ENCODE measurements around the gene SASS6. TPM values are rescaled to one million over a fixed set of nuclear protein-coding genes. Genes with fewer than 3 reads are reported as not detected.

The SASS6 gene
- total and polyA plus RNA-seq, 10 of the 15 experiments (the other 5 are each of a cell fraction or from before 2014, with no cell fraction given), result 6.6 to 17.9 (median 10.2) TPM

DNA sequence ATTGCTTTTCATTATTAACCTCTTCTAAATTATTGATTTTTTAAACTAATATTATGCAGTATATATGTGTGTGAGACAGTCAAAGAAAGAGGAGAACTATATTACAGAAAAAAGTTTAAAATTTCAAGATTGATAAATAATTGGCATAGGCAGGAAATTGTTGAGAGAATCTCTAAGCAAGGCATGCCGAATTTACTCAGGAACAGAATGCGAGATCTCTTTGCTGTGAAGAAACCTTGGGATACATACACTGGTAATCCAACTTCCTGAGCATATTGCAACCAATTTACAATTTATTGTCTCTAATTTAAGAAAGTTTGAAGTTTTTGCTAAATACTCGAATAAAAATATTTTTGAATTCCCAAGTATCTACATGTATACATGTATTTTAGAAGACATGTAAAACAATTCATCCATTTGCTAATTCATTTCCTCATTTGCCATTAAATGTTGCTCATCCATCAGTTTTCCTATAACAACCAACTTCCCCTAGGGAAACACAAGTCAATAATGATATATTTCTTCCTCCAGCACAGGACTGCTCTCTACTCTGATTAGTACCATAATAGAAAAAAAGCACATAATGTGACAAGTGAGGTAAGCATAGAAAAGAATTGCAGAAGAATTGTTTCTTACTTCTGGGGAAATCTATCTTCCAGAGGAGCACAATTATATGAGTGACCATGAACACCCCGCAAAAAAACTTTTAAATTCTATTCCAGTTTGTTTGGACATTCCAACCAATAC, 44.7 kb upstream of the SASS6 start:
- Histone ChIP-seq H3K27me3 (replicated peaks in 1 of 2; ENCODE audit: control insufficient read depth in 2 of 2, insufficient read depth in 2 of 2, low read length in 1 of 2) (no peaks in the 10 kb centered on the region), H3K36me3 (ENCODE audit: control insufficient read depth in 2 of 2, insufficient read depth in 2 of 2, low read length in 1 of 2) (no peaks in the 10 kb centered on the region), H2AFZ (ENCODE audit: control insufficient read depth, low read depth, low read length) (no peak overlapping the region), H3K79me2 (ENCODE audit: control insufficient read depth, insufficient read depth, low read length) (no peaks in the 10 kb centered on the region), H3K4me2 (ENCODE audit: control insufficient read depth, insufficient read depth) (no peak overlapping the region), H3K4me3 (no peak overlapping the region), H3K27ac (ENCODE audit: control insufficient read depth, insufficient read depth) (no peak overlapping the region), H3K9ac (ENCODE audit: control insufficient read depth, insufficient read depth, low read length) (no peak overlapping the region), H3K4me1 (ENCODE audit: control insufficient read depth, insufficient read depth, low read length) (no peaks in the 10 kb centered on the region), H3K9me3 (replicated peaks; ENCODE audit: control insufficient read depth, insufficient read depth, low read length) (no peaks in the 10 kb centered on the region), H4K20me1 (ENCODE audit: control insufficient read depth, insufficient read depth) (no peaks in the 10 kb centered on the region)
- 80% methylated on average over 4 of the region's 4 CpGs for WGBS (ENCODE audit: insufficient coverage, insufficient replicate concordance, low lambda C conversion rate, missing lambda C conversion rate)
- ChIA-PET POLR2A (no interaction called here), RAD21 (ENCODE audit: unreplicated experiment) (no interaction called here), SMC1A (ENCODE audit: uncharacterized antibody, unreplicated experiment) (no interaction called here), CTCF (no interaction called here)
- no peak for FAIRE-seq
- no TSS peak for BruUV-seq (replicated peaks)
- intact Hi-C loops (cut with micrococcal nuclease; ENCODE audit: unreplicated experiment), result no loop called here
- no peak for DNase-seq (ENCODE audit: low read depth, low spot score)
- no peak for ATAC-seq
- in situ Hi-C loops (cut with MboI), result no loop called here
- TF ChIP-seq, protein P1, sequence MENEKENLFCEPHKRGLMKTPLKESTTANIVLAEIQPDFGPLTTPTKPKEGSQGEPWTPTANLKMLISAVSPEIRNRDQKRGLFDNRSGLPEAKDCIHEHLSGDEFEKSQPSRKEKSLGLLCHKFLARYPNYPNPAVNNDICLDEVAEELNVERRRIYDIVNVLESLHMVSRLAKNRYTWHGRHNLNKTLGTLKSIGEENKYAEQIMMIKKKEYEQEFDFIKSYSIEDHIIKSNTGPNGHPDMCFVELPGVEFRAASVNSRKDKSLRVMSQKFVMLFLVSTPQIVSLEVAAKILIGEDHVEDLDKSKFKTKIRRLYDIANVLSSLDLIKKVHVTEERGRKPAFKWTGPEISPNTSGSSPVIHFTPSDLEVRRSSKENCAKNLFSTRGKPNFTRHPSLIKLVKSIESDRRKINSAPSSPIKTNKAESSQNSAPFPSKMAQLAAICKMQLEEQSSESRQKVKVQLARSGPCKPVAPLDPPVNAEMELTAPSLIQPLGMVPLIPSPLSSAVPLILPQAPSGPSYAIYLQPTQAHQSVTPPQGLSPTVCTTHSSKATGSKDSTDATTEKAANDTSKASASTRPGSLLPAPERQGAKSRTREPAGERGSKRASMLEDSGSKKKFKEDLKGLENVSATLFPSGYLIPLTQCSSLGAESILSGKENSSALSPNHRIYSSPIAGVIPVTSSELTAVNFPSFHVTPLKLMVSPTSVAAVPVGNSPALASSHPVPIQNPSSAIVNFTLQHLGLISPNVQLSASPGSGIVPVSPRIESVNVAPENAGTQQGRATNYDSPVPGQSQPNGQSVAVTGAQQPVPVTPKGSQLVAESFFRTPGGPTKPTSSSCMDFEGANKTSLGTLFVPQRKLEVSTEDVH (IDR thresholded peaks at IDR 0.05; ENCODE audit: low read depth, partially characterized antibody), result no peak
- TF ChIP-seq, protein P2, sequence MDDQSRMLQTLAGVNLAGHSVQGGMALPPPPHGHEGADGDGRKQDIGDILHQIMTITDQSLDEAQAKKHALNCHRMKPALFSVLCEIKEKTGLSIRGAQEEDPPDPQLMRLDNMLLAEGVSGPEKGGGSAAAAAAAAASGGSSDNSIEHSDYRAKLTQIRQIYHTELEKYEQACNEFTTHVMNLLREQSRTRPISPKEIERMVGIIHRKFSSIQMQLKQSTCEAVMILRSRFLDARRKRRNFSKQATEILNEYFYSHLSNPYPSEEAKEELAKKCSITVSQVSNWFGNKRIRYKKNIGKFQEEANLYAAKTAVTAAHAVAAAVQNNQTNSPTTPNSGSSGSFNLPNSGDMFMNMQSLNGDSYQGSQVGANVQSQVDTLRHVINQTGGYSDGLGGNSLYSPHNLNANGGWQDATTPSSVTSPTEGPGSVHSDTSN (IDR thresholded peaks at IDR 0.05; ENCODE audit: insufficient replicate concordance, low read depth, low read length), result no peak
- no peak for TF ChIP-seq TCF12 (IDR thresholded peaks at IDR 0.05; ENCODE audit: low read depth, low read length)
- no peak for TF ChIP-seq MEF2B (IDR thresholded peaks at IDR 0.05; ENCODE audit: partially characterized antibody, poor library complexity, severe bottlenecking)
- no peak for TF ChIP-seq ZNF217 (IDR thresholded peaks at IDR 0.05)
- TF ChIP-seq, protein P3, sequence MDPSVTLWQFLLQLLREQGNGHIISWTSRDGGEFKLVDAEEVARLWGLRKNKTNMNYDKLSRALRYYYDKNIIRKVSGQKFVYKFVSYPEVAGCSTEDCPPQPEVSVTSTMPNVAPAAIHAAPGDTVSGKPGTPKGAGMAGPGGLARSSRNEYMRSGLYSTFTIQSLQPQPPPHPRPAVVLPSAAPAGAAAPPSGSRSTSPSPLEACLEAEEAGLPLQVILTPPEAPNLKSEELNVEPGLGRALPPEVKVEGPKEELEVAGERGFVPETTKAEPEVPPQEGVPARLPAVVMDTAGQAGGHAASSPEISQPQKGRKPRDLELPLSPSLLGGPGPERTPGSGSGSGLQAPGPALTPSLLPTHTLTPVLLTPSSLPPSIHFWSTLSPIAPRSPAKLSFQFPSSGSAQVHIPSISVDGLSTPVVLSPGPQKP (IDR thresholded peaks at IDR 0.05; ENCODE audit: low read depth, low read length), result no peak
- no peak for TF ChIP-seq JUND (IDR thresholded peaks at IDR 0.05; ENCODE audit: low read depth, low read length)
- TF ChIP-seq, protein P4, sequence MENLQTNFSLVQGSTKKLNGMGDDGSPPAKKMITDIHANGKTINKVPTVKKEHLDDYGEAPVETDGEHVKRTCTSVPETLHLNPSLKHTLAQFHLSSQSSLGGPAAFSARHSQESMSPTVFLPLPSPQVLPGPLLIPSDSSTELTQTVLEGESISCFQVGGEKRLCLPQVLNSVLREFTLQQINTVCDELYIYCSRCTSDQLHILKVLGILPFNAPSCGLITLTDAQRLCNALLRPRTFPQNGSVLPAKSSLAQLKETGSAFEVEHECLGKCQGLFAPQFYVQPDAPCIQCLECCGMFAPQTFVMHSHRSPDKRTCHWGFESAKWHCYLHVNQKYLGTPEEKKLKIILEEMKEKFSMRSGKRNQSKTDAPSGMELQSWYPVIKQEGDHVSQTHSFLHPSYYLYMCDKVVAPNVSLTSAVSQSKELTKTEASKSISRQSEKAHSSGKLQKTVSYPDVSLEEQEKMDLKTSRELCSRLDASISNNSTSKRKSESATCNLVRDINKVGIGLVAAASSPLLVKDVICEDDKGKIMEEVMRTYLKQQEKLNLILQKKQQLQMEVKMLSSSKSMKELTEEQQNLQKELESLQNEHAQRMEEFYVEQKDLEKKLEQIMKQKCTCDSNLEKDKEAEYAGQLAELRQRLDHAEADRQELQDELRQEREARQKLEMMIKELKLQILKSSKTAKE (IDR thresholded peaks at IDR 0.05; ENCODE audit: low read depth, poor library complexity, severe bottlenecking), result no peak
- no peak for TF ChIP-seq RFX5 (IDR thresholded peaks at IDR 0.05; ENCODE audit: low read depth, low read length)
- TF ChIP-seq, protein P5, sequence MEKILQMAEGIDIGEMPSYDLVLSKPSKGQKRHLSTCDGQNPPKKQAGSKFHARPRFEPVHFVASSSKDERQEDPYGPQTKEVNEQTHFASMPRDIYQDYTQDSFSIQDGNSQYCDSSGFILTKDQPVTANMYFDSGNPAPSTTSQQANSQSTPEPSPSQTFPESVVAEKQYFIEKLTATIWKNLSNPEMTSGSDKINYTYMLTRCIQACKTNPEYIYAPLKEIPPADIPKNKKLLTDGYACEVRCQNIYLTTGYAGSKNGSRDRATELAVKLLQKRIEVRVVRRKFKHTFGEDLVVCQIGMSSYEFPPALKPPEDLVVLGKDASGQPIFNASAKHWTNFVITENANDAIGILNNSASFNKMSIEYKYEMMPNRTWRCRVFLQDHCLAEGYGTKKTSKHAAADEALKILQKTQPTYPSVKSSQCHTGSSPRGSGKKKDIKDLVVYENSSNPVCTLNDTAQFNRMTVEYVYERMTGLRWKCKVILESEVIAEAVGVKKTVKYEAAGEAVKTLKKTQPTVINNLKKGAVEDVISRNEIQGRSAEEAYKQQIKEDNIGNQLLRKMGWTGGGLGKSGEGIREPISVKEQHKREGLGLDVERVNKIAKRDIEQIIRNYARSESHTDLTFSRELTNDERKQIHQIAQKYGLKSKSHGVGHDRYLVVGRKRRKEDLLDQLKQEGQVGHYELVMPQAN (conservative IDR thresholded peaks at IDR 0.05), result no peak
- TF ChIP-seq SMC3 (IDR thresholded peaks at IDR 0.05; ENCODE audit: borderline replicate concordance, low read length), result no peak
- TF ChIP-seq, protein P6, sequence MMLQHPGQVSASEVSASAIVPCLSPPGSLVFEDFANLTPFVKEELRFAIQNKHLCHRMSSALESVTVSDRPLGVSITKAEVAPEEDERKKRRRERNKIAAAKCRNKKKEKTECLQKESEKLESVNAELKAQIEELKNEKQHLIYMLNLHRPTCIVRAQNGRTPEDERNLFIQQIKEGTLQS (IDR thresholded peaks at IDR 0.05; ENCODE audit: borderline replicate concordance, extremely low read depth, low read depth, low read length), result no peak
- TF ChIP-seq ESRRA (IDR thresholded peaks at IDR 0.05; ENCODE audit: low read length), result no peak

Data from GM12878 (cell line).